HT1080 (cell line): Measurements from ENCODE around the gene ATP2B1. TPM values are rescaled to one million over a fixed set of nuclear protein-coding genes. Genes with fewer than 3 reads are reported as not detected.

Source experiments
- DNase-seq: peaks from one replicate; pipeline ENCODE4 v3.0.0-alpha.2; 2015; ENCODE audit warnings: low read depth
- total RNA-seq: library from RNA; depleted of rRNA; stranded (reverse); fragments of >200 nt; shearing (Covaris generic); gene quantifications from 2 replicates; pipeline ENCODE4 v1.2.3, GENCODE V29; 2014

The ATP2B1 gene
- total RNA-seq, 1 experiment from 2014 or later: 70.0 TPM

GRCh38 chr12:89597770-89598169 is 110.9 kb downstream of the ATP2B1 start:
- no peak for DNase-seq

GRCh38 chr12:89597210-89597609 is 111.4 kb downstream of the ATP2B1 start:
- DNase-seq: no peak

GRCh38 chr12:89593873-89594272 is 114.8 kb downstream of the ATP2B1 start:
- no peak for DNase-seq

- DNase-seq: no peak
Observed at GRCh38 chr12:89593233-89593632, 115.4 kb downstream of the ATP2B1 start.

GRCh38 chr12:89589753-89590152 is 118.9 kb downstream of the ATP2B1 start:
- no peak for DNase-seq

- no peak for DNase-seq
Observed at GRCh38 chr12:89578499-89578898, 130.1 kb downstream of the ATP2B1 start.

- DNase-seq: no peak
Observed at GRCh38 chr12:89576572-89577220, 131.9 kb downstream of the ATP2B1 start.

GRCh38 chr12:89575374-89575773 is 133.3 kb downstream of the ATP2B1 start:
- no peak for DNase-seq

GRCh38 chr12:89574736-89575208 is 133.9 kb downstream of the ATP2B1 start:
- DNase-seq: peak; percentile 68

- no peak for DNase-seq
Observed at GRCh38 chr12:89573051-89573810, 135.4 kb downstream of the ATP2B1 start.

- peak; percentile 56 for DNase-seq
Observed at GRCh38 chr12:89571491-89572195, 137.0 kb downstream of the ATP2B1 start.

- DNase-seq: no peak
Observed at GRCh38 chr12:89568484-89568883, 140.2 kb downstream of the ATP2B1 start.

- no peak for DNase-seq
Observed at GRCh38 chr12:89567691-89568239, 140.9 kb downstream of the ATP2B1 start.

- no peak for DNase-seq
Observed at GRCh38 chr12:89566615-89567014, 142.0 kb downstream of the ATP2B1 start.

- DNase-seq: no peak
Observed at GRCh38 chr12:89565002-89565401, 143.6 kb downstream of the ATP2B1 start.

- DNase-seq: no peak
Observed at GRCh38 chr12:89559753-89560152, 148.9 kb downstream of the ATP2B1 start.

- DNase-seq: peak; percentile 70
Observed at GRCh38 chr12:89556976-89557375, 151.7 kb downstream of the ATP2B1 start.

GRCh38 chr12:89552376-89552775 is 156.3 kb downstream of the ATP2B1 start:
- DNase-seq: peak; percentile 21

- DNase-seq: no peak
Observed at GRCh38 chr12:89551747-89552146, 156.9 kb downstream of the ATP2B1 start.

- DNase-seq: no peak
Observed at GRCh38 chr12:89547101-89547500, 161.5 kb downstream of the ATP2B1 start.

- no peak for DNase-seq
Observed at GRCh38 chr12:89546151-89546550, 162.5 kb downstream of the ATP2B1 start.

GRCh38 chr12:89544681-89545184 is 163.9 kb downstream of the ATP2B1 start:
- DNase-seq: peak; percentile 85
